ENCODE data around the gene PRDM7. TPM values are rescaled to one million over a fixed set of nuclear protein-coding genes. Genes with fewer than 3 reads are reported as not detected.

Gene PRDM7
- polyA plus RNA-seq, 1 donor from 2014 or later = not detected

GRCh38 chr16:90083139-90083538 is 6.0 kb upstream of the PRDM7 start:
- no peaks in the 10 kb centered on the region for H4K20me1 ChIP-seq (ENCODE audit: insufficient read depth)
- H3K27ac ChIP-seq (ENCODE audit: low read length) = no peak overlapping the region
- H3K9me2 ChIP-seq (ENCODE audit: insufficient read depth, low read length) = no peaks in the 10 kb centered on the region
- no peak overlapping the region for H3K4me3 ChIP-seq (ENCODE audit: low read length)
- no peaks in the 10 kb centered on the region for H3K79me2 ChIP-seq (replicated peaks; ENCODE audit: insufficient read depth, low read length)
- H3K27me3 ChIP-seq (ENCODE audit: insufficient read depth, low read depth, low read length) = no peaks in the 10 kb centered on the region
- no peaks in the 10 kb centered on the region for H3F3A ChIP-seq (ENCODE audit: insufficient read depth, low read length, poor library complexity, severe bottlenecking)
- TF ChIP-seq TAF1 (IDR thresholded peaks at IDR 0.05; ENCODE audit: low read depth) (no peak), CTCF (IDR thresholded peaks at IDR 0.05; ENCODE audit: poor library complexity, severe bottlenecking) (no peak), MXI1 (conservative IDR thresholded peaks at IDR 0.05; ENCODE audit: poor library complexity, severe bottlenecking) (no peak), EP300 (conservative IDR thresholded peaks at IDR 0.05; ENCODE audit: poor library complexity, severe bottlenecking) (no peak), POLR2AphosphoS5 (IDR thresholded peaks at IDR 0.05) (no peak), EZH2 (IDR thresholded peaks at IDR 0.05; ENCODE audit: borderline replicate concordance, insufficient read depth, low read length, poor library complexity, severe bottlenecking) (no peak), SMC3 (conservative IDR thresholded peaks at IDR 0.05; ENCODE audit: poor library complexity) (no peak)
- no peaks in the 10 kb centered on the region for H3K9me3 ChIP-seq (ENCODE audit: low read length)
- H2AFZ ChIP-seq (ENCODE audit: low read depth, low read length) = no peak overlapping the region
- no peak overlapping the region for H3K4me2 ChIP-seq (ENCODE audit: low read length)
- H3K36me3 ChIP-seq (ENCODE audit: insufficient read depth, low read length) = no peaks in the 10 kb centered on the region
- H3K9ac ChIP-seq (ENCODE audit: low read length) = no peak overlapping the region

GRCh38 chr16:90081606-90081970 is 4.5 kb upstream of the PRDM7 start:
- H3K79me2 ChIP-seq (replicated peaks; ENCODE audit: insufficient read depth, low read length) = no peaks in the 10 kb centered on the region
- H3K4me3 ChIP-seq (ENCODE audit: low read length) = no peak overlapping the region
- TF ChIP-seq SMC3 (conservative IDR thresholded peaks at IDR 0.05; ENCODE audit: poor library complexity) (no peak), MXI1 (conservative IDR thresholded peaks at IDR 0.05; ENCODE audit: poor library complexity, severe bottlenecking) (no peak), CTCF (IDR thresholded peaks at IDR 0.05; ENCODE audit: poor library complexity, severe bottlenecking) (no peak)
- no peak overlapping the region for H3K4me2 ChIP-seq (ENCODE audit: low read length)
- no peak overlapping the region for H2AFZ ChIP-seq (ENCODE audit: low read depth, low read length)
- H3K36me3 ChIP-seq (ENCODE audit: insufficient read depth, low read length) = no peaks in the 10 kb centered on the region
- H3K9ac ChIP-seq (ENCODE audit: low read length) = no peak overlapping the region
- no peaks in the 10 kb centered on the region for H3K9me2 ChIP-seq (ENCODE audit: insufficient read depth, low read length)
- H4K20me1 ChIP-seq (ENCODE audit: insufficient read depth) = no peaks in the 10 kb centered on the region
- no peaks in the 10 kb centered on the region for H3K9me3 ChIP-seq (ENCODE audit: low read length)
- no peak overlapping the region for H3K27ac ChIP-seq (ENCODE audit: low read length)
- H3F3A ChIP-seq (ENCODE audit: insufficient read depth, low read length, poor library complexity, severe bottlenecking) = no peaks in the 10 kb centered on the region
- H3K27me3 ChIP-seq (ENCODE audit: insufficient read depth, low read depth, low read length) = peaks cover 4% of the 10 kb centered on the region

- no peak overlapping the region for H3K4me3 ChIP-seq (ENCODE audit: low read length)
- TF ChIP-seq EZH2 (IDR thresholded peaks at IDR 0.05; ENCODE audit: borderline replicate concordance, insufficient read depth, low read length, poor library complexity, severe bottlenecking) (no peak), CTCF (IDR thresholded peaks at IDR 0.05; ENCODE audit: poor library complexity, severe bottlenecking) (no peak), RAD21 (conservative IDR thresholded peaks at IDR 0.05) (no peak), EP300 (conservative IDR thresholded peaks at IDR 0.05; ENCODE audit: poor library complexity, severe bottlenecking) (no peak), SMC3 (conservative IDR thresholded peaks at IDR 0.05; ENCODE audit: poor library complexity) (no peak), TAF1 (IDR thresholded peaks at IDR 0.05; ENCODE audit: low read depth) (no peak), MXI1 (conservative IDR thresholded peaks at IDR 0.05; ENCODE audit: poor library complexity, severe bottlenecking) (no peak), POLR2AphosphoS5 (IDR thresholded peaks at IDR 0.05) (no peak), REST (IDR thresholded peaks at IDR 0.05; ENCODE audit: borderline replicate concordance) (no peak)
- no peaks in the 10 kb centered on the region for H3K79me2 ChIP-seq (replicated peaks; ENCODE audit: insufficient read depth, low read length)
- H3K27ac ChIP-seq (ENCODE audit: low read length) = no peak overlapping the region
- H3K27me3 ChIP-seq (ENCODE audit: insufficient read depth, low read depth, low read length) = peaks cover 6% of the 10 kb centered on the region
- H3K4me2 ChIP-seq (ENCODE audit: low read length) = no peak overlapping the region
- H3F3A ChIP-seq (ENCODE audit: insufficient read depth, low read length, poor library complexity, severe bottlenecking) = no peaks in the 10 kb centered on the region
- H3K36me3 ChIP-seq (ENCODE audit: insufficient read depth, low read length) = no peaks in the 10 kb centered on the region
- no peaks in the 10 kb centered on the region for H3K9me3 ChIP-seq (ENCODE audit: low read length)
- H2AFZ ChIP-seq (ENCODE audit: low read depth, low read length) = no peak overlapping the region
- H4K20me1 ChIP-seq (ENCODE audit: insufficient read depth) = no peaks in the 10 kb centered on the region
- H3K9me2 ChIP-seq (ENCODE audit: insufficient read depth, low read length) = no peaks in the 10 kb centered on the region
- H3K9ac ChIP-seq (ENCODE audit: low read length) = no peak overlapping the region
Measured at GRCh38 chr16:90078579-90078895, 1.4 kb upstream of the PRDM7 start.

All from neural cell (in vitro differentiated cells).